Measurements from ENCODE around the gene C17orf114.
A peak's percentile ranks its signal among the peaks of the same experiment; 100 is the strongest.
"Not testable (repeated sequence)": the region's sequence is repeated elsewhere in the genome, so short reads cannot be mapped to it uniquely, and the experiment has no call there.

The C17orf114 gene

GRCh38 chr17:4833178-4833940 is 31.2 kb upstream of the C17orf114 start, which contains the start of gene MINK1:
TSS of gene MINK1 (plus strand) at chr17:4833340. CDS start at chr17:4833584, 244 bp downstream.
- Histone ChIP-seq H3K4me3 (ENCODE audit: low read length in 3 of 3) (peak within 1 kb of the TSS; percentile 63 to 89 (median 84)), H3K27ac (ENCODE audit: low read depth in 2 of 2, low read length in 2 of 2) (peak within 1 kb of the TSS; percentile 86 to 92), H3K4me1 (ENCODE audit: control insufficient read depth in 2 of 3, insufficient read depth in 2 of 3, low read depth in 1 of 3, low read length in 3 of 3) (peaks cover 0 to 27% (median 3%) of the 10 kb centered on the region in 3 donors), H3K27me3 (ENCODE audit: control insufficient read depth, insufficient read depth, low read length) (no peaks in the 10 kb centered on the region), H3K9ac (ENCODE audit: low read length in 3 of 3) (peak within 1 kb of the TSS; percentile 37 to 81 (median 63)), H3K36me3 (ENCODE audit: control insufficient read depth in 2 of 3, insufficient read depth in 3 of 3, low read length in 3 of 3) (no peaks in the 10 kb centered on the region), H3K9me3 (ENCODE audit: control insufficient read depth in 2 of 3, insufficient read depth in 1 of 3, low read length in 3 of 3) (no peaks in the 10 kb centered on the region)
- intact Hi-C loops (cut with DNase I) = no loop called here
- FAIRE-seq (no peak), DNase-seq (peak; percentile 92 to 98 (median 96))
- no peak for TF ChIP-seq CTCF (IDR thresholded peaks at IDR 0.05; ENCODE audit: borderline replicate concordance, extremely low read depth, insufficient read depth)

- not testable (repeated sequence) for FAIRE-seq
- Histone ChIP-seq H3K9ac (ENCODE audit: low read length in 3 of 3) (peak overlapping the region in 2 of 3 donors; percentile 38 to 55), H3K27ac (ENCODE audit: low read depth in 2 of 2, low read length in 2 of 2) (peak overlapping the region; percentile 77 to 92)
Measured at GRCh38 chr17:4832829-4833177, 30.7 kb upstream of the C17orf114 start.

GRCh38 chr17:4827399-4827798 is 25.3 kb upstream of the C17orf114 start:
- Histone ChIP-seq H3K9me3 (ENCODE audit: control insufficient read depth in 2 of 3, insufficient read depth in 1 of 3, low read length in 3 of 3) (no peaks in the 10 kb centered on the region), H3K27me3 (ENCODE audit: control insufficient read depth, insufficient read depth, low read length) (no peaks in the 10 kb centered on the region), H3K4me1 (ENCODE audit: control insufficient read depth in 2 of 3, insufficient read depth in 2 of 3, low read depth in 1 of 3, low read length in 3 of 3) (no peaks in the 10 kb centered on the region), H3K36me3 (ENCODE audit: control insufficient read depth in 2 of 3, insufficient read depth in 3 of 3, low read length in 3 of 3) (no peaks in the 10 kb centered on the region), H3K27ac (ENCODE audit: low read depth in 2 of 2, low read length in 2 of 2) (no peak overlapping the region), H3K9ac (ENCODE audit: low read length in 3 of 3) (no peak overlapping the region), H3K4me3 (ENCODE audit: low read length in 3 of 3) (no peak overlapping the region)
- intact Hi-C loops (cut with DNase I) = no loop called here
- FAIRE-seq (no peak), DNase-seq (no peak)
- TF ChIP-seq CTCF (IDR thresholded peaks at IDR 0.05; ENCODE audit: borderline replicate concordance, extremely low read depth, insufficient read depth) = no peak

More at GRCh38 chr17:4832829-4833177, 30.7 kb upstream of the C17orf114 start:
- H3K36me3 ChIP-seq (ENCODE audit: control insufficient read depth in 2 of 3, insufficient read depth in 3 of 3, low read length in 3 of 3); H3K9me3 ChIP-seq (ENCODE audit: control insufficient read depth in 2 of 3, insufficient read depth in 1 of 3, low read length in 3 of 3); DNase-seq; H3K27me3 ChIP-seq (ENCODE audit: control insufficient read depth, insufficient read depth, low read length); intact Hi-C loops (cut with DNase I): not testable (repeated sequence)
- H3K4me1 ChIP-seq (ENCODE audit: control insufficient read depth in 2 of 3, insufficient read depth in 2 of 3, low read depth in 1 of 3, low read length in 3 of 3) = peaks cover 0 to 21% (median 3%) of the 10 kb centered on the region in 3 donors
- peak overlapping the region; percentile 63 to 75 (median 68) for H3K4me3 ChIP-seq (ENCODE audit: low read length in 3 of 3)

GRCh38 chr17:4823373-4824089 is 21.4 kb upstream of the C17orf114 start:
- TF ChIP-seq CTCF (IDR thresholded peaks at IDR 0.05; ENCODE audit: borderline replicate concordance, extremely low read depth, insufficient read depth) = no peak
- FAIRE-seq (no peak), DNase-seq (no peak)
- Histone ChIP-seq H3K9me3 (ENCODE audit: control insufficient read depth in 2 of 3, insufficient read depth in 1 of 3, low read length in 3 of 3) (no peaks in the 10 kb centered on the region), H3K27ac (ENCODE audit: low read depth in 2 of 2, low read length in 2 of 2) (no peak overlapping the region), H3K4me1 (ENCODE audit: control insufficient read depth in 2 of 3, insufficient read depth in 2 of 3, low read depth in 1 of 3, low read length in 3 of 3) (no peaks in the 10 kb centered on the region), H3K9ac (ENCODE audit: low read length in 3 of 3) (no peak overlapping the region), H3K27me3 (ENCODE audit: control insufficient read depth, insufficient read depth, low read length) (no peaks in the 10 kb centered on the region), H3K36me3 (ENCODE audit: control insufficient read depth in 2 of 3, insufficient read depth in 3 of 3, low read length in 3 of 3) (no peaks in the 10 kb centered on the region), H3K4me3 (ENCODE audit: low read length in 3 of 3) (no peak overlapping the region)
- intact Hi-C loops (cut with DNase I) = no loop called here
